GM12873 (cell line): Measurements from ENCODE around the gene DENND1A.

ENCODE experiments used
- CTCF ChIP-seq: IDR thresholded peaks from 2 replicates; pipeline ENCODE4 v1.5.1; 2012; ENCODE audit warnings: low read depth, mild to moderate bottlenecking, moderate library complexity, low read length, control low read depth; ENCODE audit not compliant: insufficient read depth; ENCODE audit errors: missing control alignments

DENND1A gene

DNA sequence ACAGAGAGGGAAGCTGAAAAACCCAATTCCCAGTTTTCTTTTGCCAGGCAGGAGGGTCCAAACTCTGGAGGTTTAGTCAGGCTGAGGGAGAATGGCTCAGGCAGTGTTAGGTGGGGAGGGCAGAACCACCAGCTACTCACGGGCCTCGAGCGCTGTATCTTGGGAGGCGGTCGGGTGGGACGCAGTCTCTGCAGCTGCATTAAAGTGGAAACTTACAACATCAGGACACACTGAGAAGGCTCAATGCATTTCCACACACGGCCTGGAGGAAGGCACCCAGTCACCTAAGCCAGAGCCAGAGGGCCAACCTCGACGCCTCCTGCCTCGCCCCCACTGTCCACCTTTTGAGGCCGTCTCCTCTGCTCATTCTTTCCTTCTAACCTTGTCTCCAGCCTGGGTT is 518.3 kb downstream of the DENND1A start:
- TF ChIP-seq CTCF: no peak

GRCh38 chr9:123411191-123411590 is 518.7 kb downstream of the DENND1A start:
- TF ChIP-seq CTCF: no peak

- TF ChIP-seq CTCF: no peak
These were observed 519.5 kb downstream of the DENND1A start for GRCh38 chr9:123410281-123410910.

- TF ChIP-seq CTCF: no peak
These were observed 521.3 kb downstream of the DENND1A start for GRCh38 chr9:123408313-123409262.

DNA sequence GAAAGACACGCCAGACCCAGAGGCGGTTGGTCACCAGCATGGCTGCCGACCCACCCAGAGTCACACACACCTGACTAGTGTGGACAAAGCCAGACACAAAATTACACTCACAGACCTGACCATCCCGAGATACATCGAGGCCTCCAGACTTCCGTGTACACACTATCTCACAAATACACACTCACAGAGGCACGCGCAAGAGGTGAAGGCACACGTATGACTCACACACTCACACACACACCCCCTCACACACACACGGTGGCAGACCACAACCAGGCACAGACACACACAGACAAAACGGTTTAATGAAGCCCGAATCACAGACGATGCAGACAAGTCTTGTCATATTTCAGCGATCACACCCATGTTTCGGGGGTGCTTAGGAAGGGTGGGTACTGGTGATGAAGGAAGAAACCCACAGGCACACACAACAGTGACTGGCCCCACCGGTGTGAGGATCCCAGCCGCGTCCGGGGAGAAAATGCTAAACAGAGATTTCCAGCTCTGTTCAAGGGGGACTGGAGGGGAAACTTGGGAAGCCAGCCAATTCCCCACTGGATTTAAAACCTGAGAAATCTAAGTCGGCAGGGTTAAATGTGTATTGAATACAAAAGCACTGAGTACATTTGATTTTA is 522.6 kb downstream of the DENND1A start:
- no peak for TF ChIP-seq CTCF

GRCh38 chr9:123406691-123407216 is 523.2 kb downstream of the DENND1A start:
- no peak for TF ChIP-seq CTCF

GRCh38 chr9:123406016-123406415 is 523.9 kb downstream of the DENND1A start:
- TF ChIP-seq CTCF: no peak
